K562 (cell line): ENCODE results near the gene ITGB3BP. TPM values are rescaled to one million over a fixed set of nuclear protein-coding genes. Genes with fewer than 3 reads are reported as not detected.

Source experiments
- EHMT2 ChIP-seq: fragments of 450-650 bp; IDR thresholded peaks from 2 replicates; pipeline ENCODE4 v1.6.1; 2018; ENCODE audit warnings: antibody characterized with exemption
- ETV6 ChIP-seq, 3 experiments: fragments of 150-350 bp in 1 of 3; sonication (generic) in 1 of 3; formaldehyde crosslinking in 1 of 3; IDR thresholded peaks; 2 replicates each; pipeline versions ENCODE4 v1.6.1 to v1.8.0; 2014 to 2022; ENCODE audit warnings: borderline replicate concordance in 2 of 3, low read depth in 2 of 3, antibody characterized with exemption in 1 of 3, low read length in 1 of 3, mild to moderate bottlenecking in 1 of 3, missing genetic modification reagents in 1 of 3
- FOXJ2 ChIP-seq: fragments of 200-800 bp; sonication (Bioruptor generic); IDR thresholded peaks from 2 replicates; pipeline ENCODE4 v1.6.1; 2016; ENCODE audit warnings: missing genetic modification characterization, missing compliant biosample characterization
- FOXJ3 ChIP-seq: sonication (generic); formaldehyde crosslinking; IDR thresholded peaks from 2 replicates; pipeline ENCODE4 v1.4.0; 2020; ENCODE audit warnings: mild to moderate bottlenecking, missing genetic modification reagents
- GATA2 ChIP-seq: sonication (generic); formaldehyde crosslinking; IDR thresholded peaks from 2 replicates; pipeline ENCODE4 v1.4.0; 2020; ENCODE audit warnings: mild to moderate bottlenecking, missing genetic modification reagents
- ILK ChIP-seq: fragments of 450-650 bp; IDR thresholded peaks from 2 replicates; pipeline ENCODE4 v1.6.1; 2016; ENCODE audit warnings: missing genetic modification characterization, low read depth, mild to moderate bottlenecking, missing compliant biosample characterization, moderate library complexity, borderline replicate concordance
- KAT8 ChIP-seq: fragments of 450-650 bp; IDR thresholded peaks from 2 replicates; pipeline ENCODE4 v1.6.1; 2016; ENCODE audit warnings: low read depth, mild to moderate bottlenecking
- LCOR ChIP-seq: sonication (generic); formaldehyde crosslinking; IDR thresholded peaks from 2 replicates; pipeline ENCODE4 v1.8.0; 2022; ENCODE audit warnings: mild to moderate bottlenecking, missing genetic modification reagents
- NFYB ChIP-seq: IDR thresholded peaks from 2 replicates; pipeline ENCODE4 v1.6.1; 2011; ENCODE audit warnings: mild to moderate bottlenecking, moderate library complexity; ENCODE audit not compliant: insufficient read length; ENCODE audit errors: extremely low read depth
- SMAD4 ChIP-seq: fragments of 250-450 bp; sonication (Bioruptor Pico); conservative IDR thresholded peaks from 2 replicates; pipeline ENCODE4 v1.8.0; 2021; ENCODE audit warnings: inconsistent platforms, mild to moderate bottlenecking, moderate library complexity
- STAG1 ChIP-seq: sonication (generic); formaldehyde crosslinking; IDR thresholded peaks from 2 replicates; pipeline ENCODE4 v1.5.0; 2020; ENCODE audit warnings: missing genetic modification reagents, borderline replicate concordance
- SUPT5H ChIP-seq: fragments of 450-650 bp; IDR thresholded peaks from 2 replicates; pipeline ENCODE4 v1.6.1; 2016
- ZNF311 ChIP-seq: fragments of 250-450 bp; sonication (Bioruptor Pico); IDR thresholded peaks from 2 replicates; pipeline ENCODE4 v1.4.0; 2020; ENCODE audit warnings: mild to moderate bottlenecking, moderate library complexity
- ZNF583 ChIP-seq: fragments of 250-450 bp; sonication (Bioruptor Pico); IDR thresholded peaks from 2 replicates; pipeline ENCODE4 v1.4.0; 2020
- polyA plus RNA-seq, 8 experiments: library from polyadenylated mRNA; depleted of rRNA in 4 of 8; stranded (reverse) in 5 of 8; unstranded in 3 of 8; fragments of >200 nt; fragmentation: Nextera tagmentation in 2 of 8; fragmentation: Illumina TruSeq in 1 of 8; extraction: Ambion mirVana in 2 of 8; extraction: Trizol in 1 of 8; gene quantifications; 2 replicates each; pipeline versions ENCODE4 v1.2.1 to v1.2.3, GENCODE V29; 2011 to 2014; ENCODE audit warnings: inconsistent platforms in 1 of 8, missing spikeins in 1 of 8
- total RNA-seq, 7 experiments: library from RNA; depleted of rRNA in 6 of 7; stranded (reverse); fragments of >200 nt in 6 of 7; fragmentation: Illumina TruSeq in 2 of 7; extraction: Trizol in 2 of 7; gene quantifications; 2 replicates each; pipeline versions ENCODE4 v1.2.1 to v1.2.3, GENCODE V29; 2011 to 2021; ENCODE audit warnings: low replicate concordance in 1 of 7
- TF ChIP-seq, protein P1 (sequence below): fragments of 250-450 bp; sonication (Bioruptor Pico); IDR thresholded peaks from 2 replicates; pipeline ENCODE4 v1.5.0; 2022; ENCODE audit warnings: mild to moderate bottlenecking
- TF ChIP-seq, protein P2 (sequence below): fragments of 450-650 bp; formaldehyde crosslinking; conservative IDR thresholded peaks from 2 replicates; pipeline ENCODE4 v1.4.0; 2022; ENCODE audit warnings: mild to moderate bottlenecking, missing genetic modification characterization
- TF ChIP-seq, protein P3 (sequence below): fragments of 450-650 bp; IDR thresholded peaks from 2 replicates; pipeline ENCODE4 v1.6.1; 2016; ENCODE audit warnings: mild to moderate bottlenecking
- TF ChIP-seq, protein P4 (sequence below): IDR thresholded peaks from 2 replicates; pipeline ENCODE4 v1.6.1; 2011; ENCODE audit not compliant: insufficient read length; ENCODE audit errors: extremely low read depth
- TF ChIP-seq, protein P5 (sequence below): fragments of 450-650 bp; formaldehyde crosslinking; IDR thresholded peaks from 2 replicates; pipeline ENCODE4 v1.4.0; 2020; ENCODE audit warnings: mild to moderate bottlenecking, moderate library complexity

ITGB3BP gene
- total and polyA plus RNA-seq, 9 of the 15 experiments (the other 6 are each of a cell fraction or from before 2014, with no cell fraction given): 62.8 to 151 (median 110) TPM

DNA sequence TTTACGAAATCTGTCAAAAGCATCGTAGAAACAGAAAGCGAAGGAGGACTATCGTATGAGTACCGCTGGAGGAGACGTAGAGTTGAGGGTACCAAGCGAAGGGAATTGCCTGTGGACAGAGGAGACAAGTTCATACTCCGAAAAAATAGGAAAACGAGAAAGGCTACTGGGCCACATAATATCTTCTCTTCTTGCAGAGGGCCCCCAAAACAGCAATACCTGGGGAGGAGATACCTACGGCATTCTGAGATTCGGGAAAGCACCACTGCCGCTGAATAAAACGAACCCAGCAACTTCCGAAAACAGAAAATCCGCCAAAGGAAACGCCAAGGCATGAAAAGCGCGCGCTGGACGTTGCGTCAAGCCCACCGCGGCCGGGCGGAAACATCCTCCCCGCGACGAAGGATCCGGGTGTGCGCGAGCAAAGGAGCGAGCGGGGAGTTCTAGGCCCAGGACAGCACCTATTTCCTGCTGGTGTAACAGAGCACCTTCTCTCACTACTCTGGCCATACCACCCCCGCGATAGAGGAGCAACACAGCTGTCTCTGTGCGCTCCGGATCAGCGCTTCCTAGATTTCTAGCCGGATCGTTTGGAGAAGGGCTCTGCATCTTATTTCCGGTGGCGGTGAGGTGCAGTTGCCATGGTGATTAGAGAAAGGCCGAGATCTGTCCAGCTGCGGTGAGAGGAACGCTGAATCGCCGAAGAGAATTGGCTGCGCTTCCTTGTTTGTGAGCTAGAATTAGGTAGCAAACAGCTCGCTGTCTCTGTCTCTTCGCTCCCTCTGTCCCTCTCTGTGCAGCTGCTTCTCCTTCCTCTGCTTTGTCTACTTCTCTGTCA is at the start of gene ITGB3BP, which contains the start of gene EFCAB7 (continued):
- TF ChIP-seq, protein P1, sequence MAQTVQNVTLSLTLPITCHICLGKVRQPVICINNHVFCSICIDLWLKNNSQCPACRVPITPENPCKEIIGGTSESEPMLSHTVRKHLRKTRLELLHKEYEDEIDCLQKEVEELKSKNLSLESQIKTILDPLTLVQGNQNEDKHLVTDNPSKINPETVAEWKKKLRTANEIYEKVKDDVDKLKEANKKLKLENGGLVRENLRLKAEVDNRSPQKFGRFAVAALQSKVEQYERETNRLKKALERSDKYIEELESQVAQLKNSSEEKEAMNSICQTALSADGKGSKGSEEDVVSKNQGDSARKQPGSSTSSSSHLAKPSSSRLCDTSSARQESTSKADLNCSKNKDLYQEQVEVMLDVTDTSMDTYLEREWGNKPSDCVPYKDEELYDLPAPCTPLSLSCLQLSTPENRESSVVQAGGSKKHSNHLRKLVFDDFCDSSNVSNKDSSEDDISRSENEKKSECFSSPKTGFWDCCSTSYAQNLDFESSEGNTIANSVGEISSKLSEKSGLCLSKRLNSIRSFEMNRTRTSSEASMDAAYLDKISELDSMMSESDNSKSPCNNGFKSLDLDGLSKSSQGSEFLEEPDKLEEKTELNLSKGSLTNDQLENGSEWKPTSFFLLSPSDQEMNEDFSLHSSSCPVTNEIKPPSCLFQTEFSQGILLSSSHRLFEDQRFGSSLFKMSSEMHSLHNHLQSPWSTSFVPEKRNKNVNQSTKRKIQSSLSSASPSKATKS (CRISPR knock-in tag): no peak
- peak; percentile 86 for TF ChIP-seq LCOR
- TF ChIP-seq FOXJ2: 0 out of 2 replicates have a peak, but pooled peaks have one; percentile 11
- TF ChIP-seq, protein P2, sequence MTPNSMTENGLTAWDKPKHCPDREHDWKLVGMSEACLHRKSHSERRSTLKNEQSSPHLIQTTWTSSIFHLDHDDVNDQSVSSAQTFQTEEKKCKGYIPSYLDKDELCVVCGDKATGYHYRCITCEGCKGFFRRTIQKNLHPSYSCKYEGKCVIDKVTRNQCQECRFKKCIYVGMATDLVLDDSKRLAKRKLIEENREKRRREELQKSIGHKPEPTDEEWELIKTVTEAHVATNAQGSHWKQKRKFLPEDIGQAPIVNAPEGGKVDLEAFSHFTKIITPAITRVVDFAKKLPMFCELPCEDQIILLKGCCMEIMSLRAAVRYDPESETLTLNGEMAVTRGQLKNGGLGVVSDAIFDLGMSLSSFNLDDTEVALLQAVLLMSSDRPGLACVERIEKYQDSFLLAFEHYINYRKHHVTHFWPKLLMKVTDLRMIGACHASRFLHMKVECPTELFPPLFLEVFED (CRISPR knock-in tag): 0 out of 2 replicates have a peak, but pooled peaks have one; percentile 38
- TF ChIP-seq, protein P3, sequence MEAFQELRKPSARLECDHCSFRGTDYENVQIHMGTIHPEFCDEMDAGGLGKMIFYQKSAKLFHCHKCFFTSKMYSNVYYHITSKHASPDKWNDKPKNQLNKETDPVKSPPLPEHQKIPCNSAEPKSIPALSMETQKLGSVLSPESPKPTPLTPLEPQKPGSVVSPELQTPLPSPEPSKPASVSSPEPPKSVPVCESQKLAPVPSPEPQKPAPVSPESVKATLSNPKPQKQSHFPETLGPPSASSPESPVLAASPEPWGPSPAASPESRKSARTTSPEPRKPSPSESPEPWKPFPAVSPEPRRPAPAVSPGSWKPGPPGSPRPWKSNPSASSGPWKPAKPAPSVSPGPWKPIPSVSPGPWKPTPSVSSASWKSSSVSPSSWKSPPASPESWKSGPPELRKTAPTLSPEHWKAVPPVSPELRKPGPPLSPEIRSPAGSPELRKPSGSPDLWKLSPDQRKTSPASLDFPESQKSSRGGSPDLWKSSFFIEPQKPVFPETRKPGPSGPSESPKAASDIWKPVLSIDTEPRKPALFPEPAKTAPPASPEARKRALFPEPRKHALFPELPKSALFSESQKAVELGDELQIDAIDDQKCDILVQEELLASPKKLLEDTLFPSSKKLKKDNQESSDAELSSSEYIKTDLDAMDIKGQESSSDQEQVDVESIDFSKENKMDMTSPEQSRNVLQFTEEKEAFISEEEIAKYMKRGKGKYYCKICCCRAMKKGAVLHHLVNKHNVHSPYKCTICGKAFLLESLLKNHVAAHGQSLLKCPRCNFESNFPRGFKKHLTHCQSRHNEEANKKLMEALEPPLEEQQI: peak; percentile 98
- TF ChIP-seq KAT8: peak; percentile 86; the same call in 1 of the 2 replicates
- no peak; the same call in 1 of the 2 replicates for TF ChIP-seq ZNF311
- no peak for TF ChIP-seq GATA2 (CRISPR knock-in tag)
- no peak for TF ChIP-seq FOXJ3
- TF ChIP-seq, protein P4, sequence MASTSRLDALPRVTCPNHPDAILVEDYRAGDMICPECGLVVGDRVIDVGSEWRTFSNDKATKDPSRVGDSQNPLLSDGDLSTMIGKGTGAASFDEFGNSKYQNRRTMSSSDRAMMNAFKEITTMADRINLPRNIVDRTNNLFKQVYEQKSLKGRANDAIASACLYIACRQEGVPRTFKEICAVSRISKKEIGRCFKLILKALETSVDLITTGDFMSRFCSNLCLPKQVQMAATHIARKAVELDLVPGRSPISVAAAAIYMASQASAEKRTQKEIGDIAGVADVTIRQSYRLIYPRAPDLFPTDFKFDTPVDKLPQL: peak; percentile 48
- TF ChIP-seq EHMT2: peak; percentile 51; the same call in 1 of the 2 replicates
- TF ChIP-seq NFYB: no peak
- TF ChIP-seq SUPT5H: peak; percentile 89
- TF ChIP-seq SMAD4 (CRISPR knock-in tag): peak; percentile 61
- TF ChIP-seq ILK: no peak
- TF ChIP-seq, protein P5, sequence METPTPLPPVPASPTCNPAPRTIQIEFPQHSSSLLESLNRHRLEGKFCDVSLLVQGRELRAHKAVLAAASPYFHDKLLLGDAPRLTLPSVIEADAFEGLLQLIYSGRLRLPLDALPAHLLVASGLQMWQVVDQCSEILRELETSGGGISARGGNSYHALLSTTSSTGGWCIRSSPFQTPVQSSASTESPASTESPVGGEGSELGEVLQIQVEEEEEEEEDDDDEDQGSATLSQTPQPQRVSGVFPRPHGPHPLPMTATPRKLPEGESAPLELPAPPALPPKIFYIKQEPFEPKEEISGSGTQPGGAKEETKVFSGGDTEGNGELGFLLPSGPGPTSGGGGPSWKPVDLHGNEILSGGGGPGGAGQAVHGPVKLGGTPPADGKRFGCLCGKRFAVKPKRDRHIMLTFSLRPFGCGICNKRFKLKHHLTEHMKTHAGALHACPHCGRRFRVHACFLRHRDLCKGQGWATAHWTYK: 0 out of 2 replicates have a peak, but pooled peaks have one; percentile 43
- no peak for TF ChIP-seq STAG1
- TF ChIP-seq ZNF583 (CRISPR knock-in tag): peak; percentile 80; the same call in 1 of the 2 replicates
- TF ChIP-seq ETV6 (IDR thresholded peaks at IDR 0.05; ENCODE audit: borderline replicate concordance in 1 of 2, low read depth in 2 of 2, low read length in 1 of 2): no peak
- TF ChIP-seq ETV6 (CRISPR knock-in tag; IDR thresholded peaks at IDR 0.05; ENCODE audit: borderline replicate concordance): no peak; the same call in 1 of the 2 replicates
